HG02973 (cell line): ENCODE results near the gene APOD.

Experiments used
- ATAC-seq: cut with Tn5 transposase; IDR thresholded peaks from one replicate; pipeline ENCODE4 v1.9.1; 2021; ENCODE audit warnings: moderate library complexity; ENCODE audit not compliant: unreplicated experiment

Gene APOD

GRCh38 chr3:195555110-195555509 is 28.6 kb downstream of the APOD start:
- no peak for ATAC-seq

GRCh38 chr3:195554458-195554857 is 29.3 kb downstream of the APOD start:
- no peak for ATAC-seq

GRCh38 chr3:195553268-195553667 is 30.5 kb downstream of the APOD start:
- no peak for ATAC-seq

GRCh38 chr3:195551381-195551978 is 32.3 kb downstream of the APOD start:
- no peak for ATAC-seq

- no peak for ATAC-seq
These were observed 33.0 kb downstream of the APOD start for GRCh38 chr3:195550723-195551122.

GRCh38 chr3:195549931-195550519 is 33.7 kb downstream of the APOD start:
- no peak for ATAC-seq

GRCh38 chr3:195548987-195549386 is 34.8 kb downstream of the APOD start:
- no peak for ATAC-seq

GRCh38 chr3:195548501-195548900 is 35.2 kb downstream of the APOD start:
- ATAC-seq: no peak

GRCh38 chr3:195548006-195548405 is 35.7 kb downstream of the APOD start:
- ATAC-seq: no peak

- ATAC-seq: no peak
These were observed 37.6 kb downstream of the APOD start for GRCh38 chr3:195546130-195546560.

GRCh38 chr3:195544634-195545033 is 39.1 kb downstream of the APOD start:
- no peak for ATAC-seq

GRCh38 chr3:195544230-195544536 is 39.6 kb downstream of the APOD start:
- ATAC-seq: no peak

GRCh38 chr3:195543500-195544229 is 40.1 kb downstream of the APOD start:
- ATAC-seq: no peak

GRCh38 chr3:195542698-195543499 is 40.8 kb downstream of the APOD start, which contains the start of gene PPP1R2:
Gene PPP1R2, minus strand, starts transcription at chr3:195543325. Its CDS starts 300 bp downstream, at chr3:195543025.
- peak; percentile 69 for ATAC-seq

- ATAC-seq: no peak
These were observed 41.4 kb downstream of the APOD start for GRCh38 chr3:195542316-195542697.

- ATAC-seq: no peak
These were observed 43.2 kb downstream of the APOD start for GRCh38 chr3:195540511-195540910.

GRCh38 chr3:195540027-195540426 is 43.7 kb downstream of the APOD start:
- ATAC-seq: no peak

- no peak for ATAC-seq
These were observed 44.3 kb downstream of the APOD start for GRCh38 chr3:195539479-195539878.

- peak; percentile 55 for ATAC-seq
These were observed 45.7 kb downstream of the APOD start for GRCh38 chr3:195537995-195538394.

- no peak for ATAC-seq
These were observed 48.4 kb downstream of the APOD start for GRCh38 chr3:195535293-195535692.

GRCh38 chr3:195532834-195533233 is 50.9 kb downstream of the APOD start:
- no peak for ATAC-seq

- ATAC-seq: no peak
These were observed 51.4 kb downstream of the APOD start for GRCh38 chr3:195532345-195532744.
